ENCODE measurements around the gene SOX14. TPM values are rescaled to one million over a fixed set of nuclear protein-coding genes. Genes with fewer than 3 reads are reported as not detected.
A peak's percentile ranks its signal among the peaks of the same experiment; 100 is the strongest.

Gene SOX14
- total RNA-seq: not detected

GRCh38 chr3:137764001-137764433 lies at the start of gene SOX14:
Gene SOX14, plus strand, starts transcription at chr3:137764315. Its CDS starts 470 bp downstream, at chr3:137764785.
- peak in 1 of 3 donors; percentile 57 for DNase-seq
- H3K27me3 ChIP-seq: peaks cover 0 to 49% of the 10 kb centered on the region in 2 donors
- H3K4me3 ChIP-seq: peak within 1 kb of the TSS in 2 of 4 donors; percentile 14 to 21
- peaks cover 0 to 31% (median 0%) of the 10 kb centered on the region in 4 donors for H3K4me1 ChIP-seq
- TF ChIP-seq POLR2A (IDR thresholded peaks at IDR 0.05): no peak
- no peak for TF ChIP-seq CTCF (IDR thresholded peaks at IDR 0.05)
- peaks cover 0 to 4% (median 0%) of the 10 kb centered on the region in 4 donors for H3K9me3 ChIP-seq
- no peak within 1 kb of the TSS for H3K27ac ChIP-seq
- no peaks in the 10 kb centered on the region for H3K36me3 ChIP-seq

DNA sequence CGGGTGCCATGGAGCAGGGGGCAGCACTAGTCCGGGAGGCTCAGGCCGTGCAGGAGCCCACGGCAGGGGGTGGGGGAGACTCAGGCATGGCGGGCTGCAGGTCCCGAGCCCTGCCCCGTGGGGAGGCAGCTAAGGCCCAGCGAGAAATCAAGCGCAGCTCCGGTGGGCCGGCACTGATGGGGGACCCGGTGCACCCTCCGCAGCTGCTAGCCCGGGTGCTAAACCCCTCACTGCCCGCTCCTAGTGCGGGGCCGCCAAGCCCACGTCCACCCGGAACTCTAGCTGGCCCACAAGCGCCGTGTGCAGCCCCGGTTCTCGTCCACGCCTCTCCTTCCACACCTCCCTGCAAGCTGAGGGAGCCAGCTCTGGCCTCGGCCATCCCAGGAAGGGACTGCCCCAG lies 49.6 kb upstream of the SOX14 start:
- Histone ChIP-seq H3K4me1 (no peaks in the 10 kb centered on the region), H3K27ac (no peak overlapping the region), H3K36me3 (no peaks in the 10 kb centered on the region), H3K27me3 (no peaks in the 10 kb centered on the region), H3K9me3 (no peaks in the 10 kb centered on the region), H3K4me3 (no peak overlapping the region)
- TF ChIP-seq CTCF (IDR thresholded peaks at IDR 0.05) (no peak), POLR2A (IDR thresholded peaks at IDR 0.05) (no peak)
- no peak for DNase-seq

- Histone ChIP-seq H3K36me3 (no peaks in the 10 kb centered on the region), H3K4me3 (no peak overlapping the region), H3K27ac (no peak overlapping the region), H3K9me3 (no peaks in the 10 kb centered on the region), H3K4me1 (no peaks in the 10 kb centered on the region), H3K27me3 (no peaks in the 10 kb centered on the region)
- TF ChIP-seq CTCF (IDR thresholded peaks at IDR 0.05) (no peak), POLR2A (IDR thresholded peaks at IDR 0.05) (no peak)
- no peak for DNase-seq
These were observed 39.9 kb upstream of the SOX14 start for GRCh38 chr3:137724240-137724639.

GRCh38 chr3:137737208-137737607 lies 26.9 kb upstream of the SOX14 start:
- H3K27ac ChIP-seq: no peak overlapping the region
- peaks cover 0 to 2% (median 0%) of the 10 kb centered on the region in 4 donors for H3K9me3 ChIP-seq
- H3K4me1 ChIP-seq: no peaks in the 10 kb centered on the region
- no peaks in the 10 kb centered on the region for H3K36me3 ChIP-seq
- no peaks in the 10 kb centered on the region for H3K27me3 ChIP-seq
- H3K4me3 ChIP-seq: no peak overlapping the region
- DNase-seq: no peak
- no peak for TF ChIP-seq CTCF (IDR thresholded peaks at IDR 0.05)
- no peak for TF ChIP-seq POLR2A (IDR thresholded peaks at IDR 0.05)

DNA sequence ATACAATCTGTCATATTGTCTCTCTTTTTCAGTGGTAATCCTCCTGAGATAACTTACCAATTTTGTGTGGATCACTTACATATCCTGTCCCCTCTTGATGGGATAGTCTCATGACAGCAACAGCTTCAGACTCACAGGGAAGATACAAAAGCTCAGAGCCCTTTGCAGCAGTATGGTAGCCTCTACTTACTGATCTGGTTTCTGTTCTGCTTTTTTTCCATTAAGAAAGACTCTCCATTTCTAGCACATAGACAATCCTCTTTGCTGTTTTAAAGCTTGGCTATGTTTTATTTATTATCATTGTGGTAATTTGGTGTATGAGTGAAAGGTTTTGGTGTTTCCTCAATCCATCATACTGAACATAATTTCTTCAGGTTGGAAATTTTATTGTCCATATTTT lies 25.4 kb upstream of the SOX14 start:
- Histone ChIP-seq H3K27ac (no peak overlapping the region), H3K4me1 (no peaks in the 10 kb centered on the region), H3K4me3 (no peak overlapping the region), H3K9me3 (peaks cover 0 to 2% (median 0%) of the 10 kb centered on the region in 4 donors), H3K27me3 (no peaks in the 10 kb centered on the region), H3K36me3 (no peaks in the 10 kb centered on the region)
- no peak for DNase-seq
- TF ChIP-seq CTCF (IDR thresholded peaks at IDR 0.05) (no peak), POLR2A (IDR thresholded peaks at IDR 0.05) (no peak)

DNA sequence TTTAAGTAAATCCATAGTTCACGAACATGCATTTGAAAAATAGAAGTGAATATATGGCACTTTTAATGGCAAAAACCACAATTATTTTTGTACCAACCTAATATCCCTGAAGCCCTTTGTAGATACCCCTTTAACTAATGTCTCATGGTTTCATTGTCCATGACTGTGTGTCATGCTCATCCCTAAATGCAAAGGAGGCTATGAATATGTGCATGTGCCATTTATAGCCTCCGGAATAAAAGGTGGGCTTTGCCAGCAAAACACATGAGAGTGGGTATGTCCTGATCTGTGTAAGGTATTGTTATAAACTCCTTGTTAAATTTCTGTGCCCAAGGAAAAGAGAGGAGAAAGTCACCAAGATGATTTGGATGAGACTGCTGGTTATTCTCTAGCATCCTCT lies 20.5 kb upstream of the SOX14 start:
- DNase-seq: no peak
- H3K36me3 ChIP-seq: no peaks in the 10 kb centered on the region
- H3K27me3 ChIP-seq: no peaks in the 10 kb centered on the region
- no peak overlapping the region for H3K27ac ChIP-seq
- no peak for TF ChIP-seq CTCF (IDR thresholded peaks at IDR 0.05)
- TF ChIP-seq POLR2A (IDR thresholded peaks at IDR 0.05): no peak
- no peak overlapping the region for H3K4me3 ChIP-seq
- H3K9me3 ChIP-seq: no peaks in the 10 kb centered on the region
- H3K4me1 ChIP-seq: no peaks in the 10 kb centered on the region
